H9 (cell line): ENCODE data around the gene CLK4. TPM values are rescaled to one million over a fixed set of nuclear protein-coding genes. Genes with fewer than 3 reads are reported as not detected.

Experiments
- DNase-seq: peaks from one replicate; pipeline ENCODE4 v3.0.0-alpha.2; 2017
- H2AFZ ChIP-seq: one replicate; pipeline ENCODE4 v1.6.1; 2013; ENCODE audit warnings: mild to moderate bottlenecking, low read length, control low read depth, moderate library complexity
- H2AK5ac ChIP-seq: 2 replicates; pipeline ENCODE4 v1.6.1; 2013; ENCODE audit warnings: low read length, control low read depth, mixed read lengths; ENCODE audit not compliant: insufficient read length
- H2BK120ac ChIP-seq: one replicate; pipeline ENCODE4 v1.6.1; 2013; ENCODE audit warnings: low read depth, mild to moderate bottlenecking, low read length, control low read depth, inconsistent platforms; ENCODE audit not compliant: poor library complexity, severe bottlenecking
- H2BK12ac ChIP-seq: 2 replicates; pipeline ENCODE4 v1.6.1; 2013; ENCODE audit warnings: low read length, control low read depth, mixed read lengths, low read depth; ENCODE audit not compliant: insufficient read length
- H2BK15ac ChIP-seq: 2 replicates; pipeline ENCODE4 v1.6.1; 2013; ENCODE audit warnings: low read depth, low read length, control low read depth
- H2BK20ac ChIP-seq: one replicate; pipeline ENCODE4 v1.6.1; 2013; ENCODE audit warnings: low read depth, mild to moderate bottlenecking, low read length, control low read depth, inconsistent platforms; ENCODE audit not compliant: poor library complexity, severe bottlenecking
- H2BK5ac ChIP-seq: 2 replicates; pipeline ENCODE4 v1.6.1; 2013; ENCODE audit warnings: low read length, control low read depth, mixed read lengths; ENCODE audit not compliant: insufficient read length
- H3K14ac ChIP-seq: 2 replicates; pipeline ENCODE4 v1.6.1; 2013; ENCODE audit warnings: low read length, control low read depth; ENCODE audit not compliant: insufficient read depth
- H3K18ac ChIP-seq: 2 replicates; pipeline ENCODE4 v1.6.1; 2013; ENCODE audit warnings: low read depth, mild to moderate bottlenecking, mixed read lengths, low read length, control low read depth; ENCODE audit not compliant: insufficient read length
- H3K23ac ChIP-seq: 2 replicates; pipeline ENCODE4 v1.6.1; 2013; ENCODE audit warnings: low read length, control low read depth, mixed read lengths, low read depth; ENCODE audit not compliant: insufficient read length
- H3K23me2 ChIP-seq: 2 replicates; pipeline ENCODE4 v1.6.1; 2013; ENCODE audit warnings: low read depth, mild to moderate bottlenecking, mixed read lengths, low read length, control low read depth; ENCODE audit not compliant: insufficient read length, poor library complexity, severe bottlenecking
- H3K27ac ChIP-seq: 2 replicates; pipeline ENCODE4 v1.5.1; 2013; ENCODE audit warnings: low read length, control low read depth, mixed read lengths, low read depth; ENCODE audit not compliant: insufficient read length
- H3K27me3 ChIP-seq: 2 replicates; pipeline ENCODE4 v1.6.1; 2013; ENCODE audit warnings: low read length, control low read depth, inconsistent platforms; ENCODE audit not compliant: insufficient read depth
- H3K4ac ChIP-seq: 2 replicates; pipeline ENCODE4 v1.6.1; 2013; ENCODE audit warnings: low read depth, mild to moderate bottlenecking, control low read depth, inconsistent platforms, low read length, moderate library complexity
- H3K4me1 ChIP-seq: 2 replicates; pipeline ENCODE4 v1.6.1; 2013; ENCODE audit warnings: low read length, control low read depth, inconsistent platforms; ENCODE audit not compliant: insufficient read depth
- H3K4me2 ChIP-seq: 2 replicates; pipeline ENCODE4 v1.6.1; 2013; ENCODE audit warnings: low read length, control low read depth, mixed read lengths; ENCODE audit not compliant: insufficient read length, insufficient read depth
- H3K56ac ChIP-seq: 2 replicates; pipeline ENCODE4 v1.6.1; 2013; ENCODE audit warnings: low read depth, mild to moderate bottlenecking, mixed read lengths, low read length, control low read depth; ENCODE audit not compliant: insufficient read length
- H3K79me1 ChIP-seq: 2 replicates; pipeline ENCODE4 v1.6.1; 2013; ENCODE audit warnings: low read depth, mild to moderate bottlenecking, moderate library complexity, low read length, control low read depth, inconsistent platforms; ENCODE audit not compliant: insufficient read depth, poor library complexity, severe bottlenecking
- H3K79me2 ChIP-seq: 2 replicates; pipeline ENCODE4 v1.6.1; 2013; ENCODE audit warnings: low read length, control low read depth, inconsistent platforms; ENCODE audit not compliant: insufficient read depth
- H3K9ac ChIP-seq: 2 replicates; pipeline ENCODE4 v1.6.1; 2013; ENCODE audit warnings: low read length, control low read depth, mixed read lengths; ENCODE audit not compliant: insufficient read length; ENCODE audit errors: extremely low read depth
- H3K9me3 ChIP-seq: one replicate; pipeline ENCODE4 v1.6.1; 2013; ENCODE audit warnings: low read depth, low read length, inconsistent platforms; ENCODE audit not compliant: control insufficient read depth
- H3T11ph ChIP-seq: one replicate; pipeline ENCODE4 v1.6.1; 2013; ENCODE audit warnings: mild to moderate bottlenecking, low read length, control low read depth, inconsistent platforms
- H4K20me1 ChIP-seq: one replicate; pipeline ENCODE4 v1.6.1; 2013; ENCODE audit not compliant: control insufficient read depth, insufficient read length, insufficient read depth
- H4K5ac ChIP-seq: 2 replicates; pipeline ENCODE4 v1.6.1; 2013; ENCODE audit warnings: low read depth, mild to moderate bottlenecking, mixed read lengths, low read length, control low read depth; ENCODE audit not compliant: insufficient read length
- H4K8ac ChIP-seq: replicated peaks from 2 replicates; pipeline ENCODE4 v1.6.1; 2013; ENCODE audit warnings: low read length, control low read depth, mixed read lengths, low read depth; ENCODE audit not compliant: insufficient read length
- H4K91ac ChIP-seq: 2 replicates; pipeline ENCODE4 v1.6.1; 2013; ENCODE audit warnings: low read depth, mild to moderate bottlenecking, moderate library complexity, mixed read lengths, low read length, control low read depth; ENCODE audit not compliant: insufficient read length
- H3K27ac Mint-ChIP-seq, 3 experiments: 2 replicates in 2 of 3; 3 replicates in 1 of 3; pipeline ENCODE4 v1.8.0; 2020 to 2021; ENCODE audit warnings: mixed read lengths in 3 of 3, mild to moderate bottlenecking in 1 of 3, moderate library complexity in 1 of 3
- H3K27me3 Mint-ChIP-seq: 2 replicates; pipeline ENCODE4 v1.8.0; 2021; ENCODE audit warnings: low read depth, mild to moderate bottlenecking, moderate library complexity, mixed read lengths
- H3K36me3 Mint-ChIP-seq, 3 experiments: 2 replicates in 2 of 3; 3 replicates in 1 of 3; pipeline ENCODE4 v1.8.0; 2020 to 2021; ENCODE audit warnings: low read depth in 3 of 3, mixed read lengths in 3 of 3; ENCODE audit not compliant: insufficient read depth in 1 of 3
- H3K4me1 Mint-ChIP-seq, 2 experiments: 2 replicates each; pipeline ENCODE4 v1.8.0; 2020; ENCODE audit warnings: mixed read lengths in 2 of 2
- H3K4me3 Mint-ChIP-seq, 2 experiments: 2 replicates in 1 of 2; 3 replicates in 1 of 2; pipeline ENCODE4 v1.8.0; 2020 to 2021; ENCODE audit warnings: mild to moderate bottlenecking in 2 of 2, mixed read lengths in 2 of 2, moderate library complexity in 1 of 2
- H3K9me3 Mint-ChIP-seq, 2 experiments: 2 replicates in 1 of 2; 3 replicates in 1 of 2; pipeline ENCODE4 v1.8.0; 2020; ENCODE audit warnings: mild to moderate bottlenecking in 2 of 2, mixed read lengths in 2 of 2, moderate library complexity in 1 of 2
- CTCF ChIP-seq: fragments of 200-600 bp; sonication (generic); conservative IDR thresholded peaks from 3 replicates; pipeline ENCODE4 v1.8.0; 2021; ENCODE audit warnings: antibody characterized with exemption, mild to moderate bottlenecking
- WGBS: extraction: QIAGEN DNeasy Blood & Tissue Kit; methylation state at CpG from one replicate; pipeline ENCODE4 v1.1.7; 2013; ENCODE audit warnings: missing lambda C conversion rate, low lambda C conversion rate, mixed read lengths; ENCODE audit not compliant: insufficient read length; ENCODE audit errors: extremely low coverage; 5-methylcytosine and 5-hydroxymethylcytosine counted together
- total RNA-seq: library from RNA; stranded (reverse); gene quantifications from 2 replicates; pipeline ENCODE4 v1.2.1, GENCODE V29; 2021

The CLK4 gene
- total RNA-seq, 1 experiment from 2014 or later = 12.5 TPM

- Histone ChIP-seq H3K23ac (no peak overlapping the region), H3K9ac (no peak overlapping the region), H3K79me2 (no peaks in the 10 kb centered on the region), H2AFZ (no peak overlapping the region), H3K4me1 (no peaks in the 10 kb centered on the region), H2BK20ac (no peak overlapping the region), H2BK120ac (no peak overlapping the region), H3K56ac (no peak overlapping the region), H2BK12ac (no peak overlapping the region), H3K4me2 (no peak overlapping the region), H3K23me2 (peaks cover 7% of the 10 kb centered on the region), H2AK5ac (no peak overlapping the region), H2BK5ac (no peak overlapping the region), H3K18ac (no peak overlapping the region), H3K4ac (no peak overlapping the region), H4K91ac (no peak overlapping the region), H3K27ac (no peak overlapping the region), H4K5ac (no peak overlapping the region), H3K9me3 (no peaks in the 10 kb centered on the region), H2BK15ac (no peak overlapping the region), H3K79me1 (no peaks in the 10 kb centered on the region), H4K20me1 (no peaks in the 10 kb centered on the region), H3K14ac (no peak overlapping the region), H4K8ac (no peak overlapping the region), H3K27me3 (no peaks in the 10 kb centered on the region), H3T11ph (no peak overlapping the region)
- no peak for DNase-seq
- H3K36me3 Mint-ChIP-seq = peaks cover 9 to 15% (median 12%) of the 10 kb centered on the region in 3 experiments
- WGBS = no CpG with 5 or more reads among the region's 4 CpGs
- peaks cover 14% of the 10 kb centered on the region in 2 experiments for H3K9me3 Mint-ChIP-seq
- no peak for TF ChIP-seq CTCF
- H3K4me3 Mint-ChIP-seq = no peak overlapping the region
- peaks cover 3 to 10% of the 10 kb centered on the region in 2 experiments; a peak in 3 of 4 replicates for H3K4me1 Mint-ChIP-seq
- H3K27ac Mint-ChIP-seq = no peak overlapping the region
- peaks cover 37% of the 10 kb centered on the region for H3K27me3 Mint-ChIP-seq
These were observed 54.2 kb downstream of the CLK4 start for GRCh38 chr5:178572617-178573016.
